ENCODE data around the gene ZDHHC14.
"Not testable (repeated sequence)": the region's sequence is repeated elsewhere in the genome, so short reads cannot be mapped to it uniquely, and the experiment has no call there.

The ZDHHC14 gene

DNA sequence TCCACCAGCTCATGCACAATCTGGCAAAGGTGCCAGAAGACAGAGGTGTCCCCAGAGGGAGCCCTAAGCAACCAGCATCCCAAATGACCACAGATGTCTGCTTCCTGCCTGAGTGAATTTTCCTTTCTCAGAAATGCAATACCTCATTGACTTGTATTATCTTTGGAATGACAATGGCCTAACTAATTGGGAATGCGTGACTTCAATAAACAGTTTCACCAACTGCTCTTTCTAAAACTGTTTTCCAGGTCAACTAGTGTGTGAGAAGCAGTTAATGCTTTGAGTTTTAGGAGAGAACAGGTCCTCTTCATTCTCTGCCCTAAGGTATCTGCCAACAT lies 333.1 kb downstream of the ZDHHC14 start:
- Mint-ChIP-seq H3K27ac (no peak overlapping the region), H3K4me3 (no peak overlapping the region), H3K36me3 (no peaks in the 10 kb centered on the region), H3K27me3 (no peaks in the 10 kb centered on the region), H3K9me3 (no peaks in the 10 kb centered on the region), H3K4me1 (no peaks in the 10 kb centered on the region)

- no peaks in the 10 kb centered on the region for H3K9me3 Mint-ChIP-seq
- no peaks in the 10 kb centered on the region for H3K4me1 Mint-ChIP-seq
- H3K27me3 Mint-ChIP-seq = no peaks in the 10 kb centered on the region
- no peaks in the 10 kb centered on the region for H3K36me3 Mint-ChIP-seq
- no peak overlapping the region for H3K4me3 Mint-ChIP-seq
- H3K27ac Mint-ChIP-seq = no peak overlapping the region
Measured at GRCh38 chr6:157715728-157716164, 334.8 kb downstream of the ZDHHC14 start.

GRCh38 chr6:157716251-157716995 lies 335.4 kb downstream of the ZDHHC14 start:
- Mint-ChIP-seq H3K4me1 (no peaks in the 10 kb centered on the region), H3K4me3 (no peak overlapping the region), H3K27ac (no peak overlapping the region), H3K9me3 (no peaks in the 10 kb centered on the region), H3K27me3 (no peaks in the 10 kb centered on the region), H3K36me3 (no peaks in the 10 kb centered on the region)

DNA sequence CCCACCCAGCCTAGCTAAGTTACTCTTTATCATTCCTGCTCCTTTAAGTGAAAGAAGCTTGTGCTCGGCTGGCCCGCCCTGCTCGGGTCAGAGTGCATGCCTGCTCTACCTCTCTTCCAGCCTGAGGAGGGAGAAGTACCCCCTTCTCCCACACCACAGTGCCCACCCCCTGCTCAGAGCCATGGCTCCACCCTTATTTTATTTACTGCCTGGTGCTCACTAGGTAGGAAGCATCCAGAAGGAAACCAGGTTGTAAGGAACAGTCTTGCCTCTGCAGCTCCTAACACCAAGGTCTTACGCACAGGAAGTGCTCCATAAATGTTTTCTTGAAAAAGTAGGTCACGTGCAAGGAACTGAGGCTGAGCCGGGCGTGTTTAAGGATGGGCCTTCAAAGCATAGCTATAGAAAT lies 336.4 kb downstream of the ZDHHC14 start:
- Mint-ChIP-seq H3K27me3 (no peaks in the 10 kb centered on the region), H3K36me3 (no peaks in the 10 kb centered on the region), H3K27ac (no peak overlapping the region), H3K4me3 (no peak overlapping the region), H3K4me1 (no peaks in the 10 kb centered on the region), H3K9me3 (no peaks in the 10 kb centered on the region)

GRCh38 chr6:157718503-157719187 lies 337.7 kb downstream of the ZDHHC14 start:
- Mint-ChIP-seq H3K27ac (no peak overlapping the region), H3K27me3 (no peaks in the 10 kb centered on the region), H3K9me3 (no peaks in the 10 kb centered on the region), H3K36me3 (no peaks in the 10 kb centered on the region), H3K4me1 (no peaks in the 10 kb centered on the region), H3K4me3 (no peak overlapping the region)

DNA sequence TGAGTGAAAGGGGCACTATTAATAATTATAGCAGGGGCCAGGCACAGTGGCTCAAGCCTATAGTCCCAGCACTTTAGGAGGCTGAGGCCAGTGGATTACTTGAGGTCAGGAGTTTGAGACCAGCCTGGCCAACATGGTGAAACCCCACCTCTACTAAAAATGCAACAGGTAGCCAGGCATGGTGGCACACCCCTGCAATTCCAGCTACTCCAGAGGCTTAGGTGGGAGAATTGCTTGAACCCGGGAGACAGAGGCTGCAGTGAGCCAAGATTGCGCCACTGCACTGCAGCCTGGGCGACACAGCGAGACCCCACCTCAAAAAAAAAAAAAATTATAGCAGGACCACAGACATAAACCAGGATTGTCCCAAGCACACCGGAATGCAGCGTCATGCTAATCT lies 340.0 kb downstream of the ZDHHC14 start:
- H3K27ac Mint-ChIP-seq, H3K4me3 Mint-ChIP-seq, H3K4me1 Mint-ChIP-seq, H3K27me3 Mint-ChIP-seq, H3K36me3 Mint-ChIP-seq: not testable (repeated sequence)
- peaks cover 11% of the 10 kb centered on the region for H3K9me3 Mint-ChIP-seq

GRCh38 chr6:157721426-157721825 lies 340.4 kb downstream of the ZDHHC14 start:
- Mint-ChIP-seq H3K4me1 (no peaks in the 10 kb centered on the region), H3K27me3 (no peaks in the 10 kb centered on the region), H3K36me3 (peaks cover 6% of the 10 kb centered on the region), H3K27ac (no peak overlapping the region), H3K9me3 (peaks cover 15% of the 10 kb centered on the region), H3K4me3 (no peak overlapping the region)

GRCh38 chr6:157721830-157722229 lies 340.8 kb downstream of the ZDHHC14 start:
- H3K9me3 Mint-ChIP-seq = peaks cover 15% of the 10 kb centered on the region
- no peak overlapping the region for H3K4me3 Mint-ChIP-seq
- H3K4me1 Mint-ChIP-seq = no peaks in the 10 kb centered on the region
- no peaks in the 10 kb centered on the region for H3K27me3 Mint-ChIP-seq
- peaks cover 6% of the 10 kb centered on the region for H3K36me3 Mint-ChIP-seq
- no peak overlapping the region for H3K27ac Mint-ChIP-seq

DNA sequence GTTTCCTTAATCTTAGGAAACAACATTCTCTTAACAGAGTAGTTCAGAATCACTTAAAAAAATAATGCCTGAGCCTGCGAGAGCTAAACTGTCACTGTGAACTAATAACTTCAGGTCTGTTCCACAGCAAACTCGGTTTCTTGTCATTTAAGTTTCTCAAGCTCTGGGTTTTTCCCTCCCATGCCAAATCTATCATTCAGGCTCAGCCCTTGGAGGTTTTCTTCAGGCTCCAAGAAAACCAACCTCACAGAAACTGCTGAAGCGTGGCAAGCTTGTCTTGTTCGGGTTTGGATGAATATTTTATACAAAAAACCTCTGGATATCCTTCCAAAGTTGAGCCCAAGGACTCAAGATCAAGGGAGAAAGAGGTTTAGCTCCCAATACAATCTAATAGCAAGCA lies 342.4 kb downstream of the ZDHHC14 start:
- Mint-ChIP-seq H3K9me3 (peaks cover 15% of the 10 kb centered on the region), H3K27me3 (no peaks in the 10 kb centered on the region), H3K36me3 (peaks cover 6% of the 10 kb centered on the region), H3K4me3 (no peak overlapping the region), H3K27ac (no peak overlapping the region), H3K4me1 (no peaks in the 10 kb centered on the region)

GRCh38 chr6:157724138-157724820 lies 343.3 kb downstream of the ZDHHC14 start:
- Mint-ChIP-seq H3K27ac (no peak overlapping the region), H3K9me3 (peaks cover 15% of the 10 kb centered on the region), H3K4me1 (no peaks in the 10 kb centered on the region), H3K36me3 (peaks cover 6% of the 10 kb centered on the region), H3K27me3 (no peaks in the 10 kb centered on the region), H3K4me3 (no peak overlapping the region)

DNA sequence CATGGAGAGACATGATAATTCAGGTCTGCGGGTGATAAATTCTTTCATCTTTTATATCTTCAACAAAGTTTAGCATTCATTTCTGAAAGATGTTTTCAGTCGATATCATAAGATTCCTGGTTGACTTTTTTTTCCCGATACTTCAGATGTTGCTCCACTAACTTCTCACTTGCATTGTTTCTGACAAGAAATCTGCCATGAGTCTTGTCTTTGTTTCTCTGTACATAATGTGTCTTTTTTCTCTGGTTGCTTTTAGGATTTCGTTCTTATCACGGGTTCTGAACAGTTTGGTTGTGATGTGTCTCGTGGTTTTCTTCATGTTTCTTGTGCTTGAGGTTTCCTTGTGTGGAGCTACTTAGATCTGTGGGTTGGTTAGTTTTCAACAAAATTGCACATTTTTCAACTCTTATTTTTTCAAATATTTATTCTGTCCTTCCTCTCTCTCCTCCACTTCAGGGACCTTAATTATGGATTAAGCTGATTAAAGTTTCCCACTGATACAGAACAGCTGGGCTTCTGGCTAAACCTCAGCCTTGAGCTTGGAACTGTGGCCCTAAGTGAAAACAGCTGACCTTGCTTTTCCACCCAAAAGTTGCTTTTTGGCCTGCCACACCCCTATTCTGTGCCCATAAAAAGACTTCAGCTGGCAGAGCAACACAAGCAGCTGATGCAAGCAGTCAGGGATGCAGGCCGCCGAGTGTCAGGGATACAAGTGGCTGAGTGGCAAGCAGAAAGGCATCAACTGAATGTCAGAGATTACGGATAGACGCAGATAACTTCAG lies 344.2 kb downstream of the ZDHHC14 start:
- Mint-ChIP-seq H3K4me1 (no peaks in the 10 kb centered on the region), H3K4me3 (no peak overlapping the region), H3K27ac (peak overlapping the region; percentile 20), H3K36me3 (peaks cover 6% of the 10 kb centered on the region), H3K9me3 (peaks cover 15% of the 10 kb centered on the region), H3K27me3 (no peaks in the 10 kb centered on the region)

DNA sequence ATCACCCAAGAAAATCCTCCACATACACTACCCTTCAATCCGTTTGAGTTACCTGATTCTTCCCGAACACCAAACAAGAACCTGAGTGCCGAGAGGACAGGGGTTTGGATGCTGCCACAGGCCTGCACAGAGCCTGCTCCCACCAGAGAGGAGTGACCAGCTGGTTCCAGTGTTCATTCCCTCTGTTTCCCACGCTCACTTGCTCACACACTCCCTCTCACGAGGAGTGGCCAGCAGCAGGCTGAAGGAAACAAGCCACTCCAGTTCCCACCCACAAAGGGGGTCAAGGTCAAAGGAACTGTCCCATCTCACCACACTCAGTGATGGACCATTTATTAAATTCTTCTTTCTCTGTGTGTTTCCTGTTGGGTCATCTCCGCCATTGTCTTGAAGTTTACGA lies 344.8 kb downstream of the ZDHHC14 start:
- H3K27me3 Mint-ChIP-seq = no peaks in the 10 kb centered on the region
- H3K4me1 Mint-ChIP-seq = no peaks in the 10 kb centered on the region
- H3K27ac Mint-ChIP-seq = no peak overlapping the region
- H3K9me3 Mint-ChIP-seq = peaks cover 15% of the 10 kb centered on the region
- peaks cover 6% of the 10 kb centered on the region for H3K36me3 Mint-ChIP-seq
- no peak overlapping the region for H3K4me3 Mint-ChIP-seq

- Mint-ChIP-seq H3K4me1 (no peaks in the 10 kb centered on the region), H3K4me3 (no peak overlapping the region), H3K27me3 (no peaks in the 10 kb centered on the region), H3K36me3 (peaks cover 6% of the 10 kb centered on the region), H3K27ac (no peak overlapping the region), H3K9me3 (peaks cover 15% of the 10 kb centered on the region)
Measured at GRCh38 chr6:157726892-157727628, 346.1 kb downstream of the ZDHHC14 start.

Measured in activated naive CD4-positive, alpha-beta T cell treated with anti-CD3 and anti-CD28 coated beads, Interleukin-2, amount 50 U/mL, for 24 hours (primary cell).